Right kidney (tissue), 1 donor: ENCODE data around the gene NUP98.

Source experiments
- DNase-seq: peaks from one replicate; pipeline ENCODE4 v3.0.0-alpha.2; 2016

NUP98 gene

DNA sequence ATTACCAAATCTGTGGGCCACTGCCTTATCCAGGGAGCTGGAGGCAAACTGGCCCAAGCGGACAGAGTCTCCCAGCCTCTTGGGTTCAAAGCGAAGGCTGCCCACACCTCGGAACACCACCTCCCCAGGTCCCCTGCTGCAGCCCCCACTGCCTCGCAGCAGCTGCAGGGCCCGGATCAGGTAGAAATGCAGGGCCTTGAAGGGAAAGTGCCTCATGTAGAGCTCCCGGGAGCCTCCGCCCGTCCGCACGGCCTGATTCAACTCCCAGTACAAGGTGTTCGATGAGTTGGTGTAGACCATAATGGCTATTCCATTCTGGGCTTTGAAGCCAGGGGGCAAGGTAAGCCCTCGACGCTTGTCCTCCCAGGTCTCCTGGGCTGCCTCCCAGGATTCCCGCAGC is 157.5 kb downstream of the NUP98 start:
- DNase-seq = no peak

DNA sequence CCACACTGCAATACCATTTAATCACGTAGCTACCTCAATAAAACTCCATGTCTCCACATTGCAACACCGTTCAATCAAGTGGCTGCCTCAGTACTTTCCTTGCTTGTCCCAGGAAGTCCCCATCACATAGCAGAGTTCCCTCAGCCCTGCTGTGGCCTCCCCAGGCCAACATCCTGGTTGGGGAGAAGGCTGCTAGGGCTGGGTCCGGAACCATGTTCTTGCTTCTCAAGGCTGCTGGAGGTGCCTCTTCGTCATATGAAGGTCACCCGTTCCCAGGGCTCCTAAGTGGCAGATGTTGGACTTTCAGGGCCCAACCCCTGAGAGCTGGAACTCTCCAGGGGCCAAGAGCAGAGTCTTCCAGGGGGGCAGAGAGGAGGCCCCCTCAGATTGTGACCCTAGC is 158.8 kb downstream of the NUP98 start:
- no peak for DNase-seq

DNA sequence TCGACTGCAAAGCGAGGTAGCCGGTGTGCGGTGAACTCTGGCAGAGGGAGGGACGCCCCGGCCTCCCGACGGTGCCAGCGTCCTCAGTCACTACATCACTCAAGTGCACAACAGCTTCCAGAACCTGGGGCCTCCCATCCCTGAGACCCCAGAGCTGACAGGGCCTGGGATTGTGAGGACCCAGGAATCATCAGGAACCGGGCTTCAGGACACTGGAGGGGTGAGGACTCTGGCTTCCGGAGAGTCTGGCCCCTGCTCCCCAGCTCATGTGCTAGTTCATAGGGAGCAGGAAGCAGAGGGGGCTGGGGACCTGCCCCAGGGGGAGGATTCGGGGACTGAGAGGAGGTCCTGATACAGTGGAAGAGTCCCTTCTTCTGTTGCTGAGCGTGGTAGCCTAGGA is 160.2 kb downstream of the NUP98 start:
- no peak for DNase-seq

- no peak for DNase-seq
These were observed 161.5 kb downstream of the NUP98 start for GRCh38 chr11:3635641-3636375.

DNA sequence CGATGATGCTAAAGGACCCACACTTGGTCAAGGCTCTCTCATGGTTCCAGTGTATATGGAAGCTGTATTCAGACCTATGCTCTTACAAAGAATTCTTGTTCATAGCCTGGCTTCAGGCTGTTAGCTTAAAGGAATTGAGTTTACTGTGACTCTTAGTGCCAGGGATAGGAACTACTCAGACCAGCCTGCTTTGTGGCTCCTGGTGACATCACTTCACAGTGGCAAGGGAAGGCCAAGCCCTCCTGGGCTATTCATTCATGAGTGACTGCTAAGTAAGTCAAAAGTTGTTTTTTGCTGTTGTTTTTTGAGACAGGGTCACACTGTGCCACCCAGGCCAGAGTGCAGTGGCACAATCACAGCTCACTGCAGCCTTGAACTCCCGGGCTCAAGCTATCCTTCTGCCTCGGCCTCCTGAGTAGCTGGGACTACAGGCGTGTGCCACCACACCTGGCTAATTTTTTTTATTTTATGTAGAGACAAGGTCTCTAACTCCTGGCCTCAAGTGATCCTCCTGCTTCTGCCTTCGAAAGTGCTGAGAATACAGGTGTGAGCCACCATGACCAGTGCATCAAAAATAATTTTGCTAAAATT is 165.2 kb downstream of the NUP98 start:
- no peak for DNase-seq

GRCh38 chr11:3631331-3631730 is 166.0 kb downstream of the NUP98 start:
- DNase-seq = no peak

GRCh38 chr11:3627291-3627690 is 170.1 kb downstream of the NUP98 start:
- no peak for DNase-seq

DNA sequence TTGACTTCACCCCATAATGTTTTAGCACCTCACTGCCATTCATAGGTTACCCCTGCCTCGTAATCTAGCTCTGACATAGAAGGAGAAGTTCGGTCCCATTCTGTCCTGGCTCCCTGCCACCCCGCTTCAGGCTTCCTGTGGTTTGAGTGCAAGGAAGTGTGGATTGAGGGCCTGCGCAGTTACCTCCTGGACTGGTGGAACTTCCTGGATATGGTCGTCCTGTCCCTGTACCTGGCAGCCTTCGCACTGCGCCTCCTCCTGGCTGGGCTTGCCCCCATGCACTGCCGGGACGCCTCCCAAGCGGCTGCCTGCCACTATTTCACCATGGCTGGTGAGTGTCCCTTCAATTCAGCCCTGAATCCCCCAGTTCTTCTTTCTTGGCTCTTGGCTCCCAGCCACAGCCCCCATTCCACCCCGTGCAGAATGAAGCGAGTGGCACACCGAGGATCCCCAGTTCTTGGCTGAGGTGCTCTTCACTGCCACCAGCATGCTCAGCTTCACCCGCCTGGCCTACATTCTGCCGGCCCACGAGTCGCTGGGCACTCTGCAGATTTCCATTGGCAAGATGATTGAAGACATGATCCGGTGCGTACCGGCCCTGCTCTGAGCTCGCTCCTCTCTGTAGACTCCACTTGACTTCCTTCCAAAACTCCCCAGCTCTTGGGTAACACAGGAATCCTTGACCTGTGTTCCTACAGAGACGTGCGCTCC is 170.9 kb downstream of the NUP98 start:
- DNase-seq = no peak
